ENCODE measurements around the gene MTG2. TPM values are rescaled to one million over a fixed set of nuclear protein-coding genes. Genes with fewer than 3 reads are reported as not detected.

Gene MTG2
- total RNA-seq, 1 donor from 2014 or later, result 31.5 TPM

DNA sequence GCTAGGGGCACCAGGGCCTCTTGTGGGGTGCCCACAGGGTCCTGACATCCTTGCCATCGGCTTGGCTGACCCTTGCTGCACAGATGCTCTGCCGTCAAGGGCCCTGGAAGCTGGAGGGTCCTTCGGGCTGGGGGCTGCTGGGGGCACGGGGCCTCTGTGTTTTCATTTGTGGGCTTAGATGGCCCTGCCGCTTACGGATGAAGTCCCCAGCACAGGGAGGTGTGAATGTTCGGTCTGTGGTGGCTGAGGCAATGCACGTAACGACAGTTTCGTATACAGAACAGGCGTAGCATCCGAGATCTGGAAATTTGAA is 24.8 kb upstream of the MTG2 start:
- peaks cover 78% of the 10 kb centered on the region for H4K20me1 ChIP-seq (ENCODE audit: insufficient read depth, low read length)
- no peak overlapping the region for H3K4me2 ChIP-seq (ENCODE audit: low read length)
- FAIRE-seq (no peak), DNase-seq (ENCODE audit: low read depth) (no peak)
- H3K27me3 ChIP-seq (ENCODE audit: insufficient read depth, low read length), result no peaks in the 10 kb centered on the region
- peaks cover 19% of the 10 kb centered on the region for H3K4me1 Mint-ChIP-seq (ENCODE audit: low read depth, unreplicated experiment)
- H3K9me3 Mint-ChIP-seq (ENCODE audit: unreplicated experiment), result peaks cover 3% of the 10 kb centered on the region
- H3K27ac ChIP-seq (ENCODE audit: low read depth, low read length), result no peak overlapping the region
- peaks cover 76% of the 10 kb centered on the region for H3K79me2 ChIP-seq (ENCODE audit: insufficient read depth, low read length)
- no peaks in the 10 kb centered on the region for H3K27me3 Mint-ChIP-seq (ENCODE audit: low read depth, unreplicated experiment)
- no peak overlapping the region for H2AFZ ChIP-seq (ENCODE audit: low read depth, low read length)
- H3K9me3 ChIP-seq (ENCODE audit: insufficient read depth, low read depth, low read length), result no peaks in the 10 kb centered on the region
- peaks cover 36% of the 10 kb centered on the region for H3K36me3 Mint-ChIP-seq (ENCODE audit: low read depth, unreplicated experiment)
- no peak overlapping the region for H3K4me3 Mint-ChIP-seq (ENCODE audit: unreplicated experiment)
- TF ChIP-seq CTCF (IDR thresholded peaks at IDR 0.05; ENCODE audit: insufficient read depth, low read depth, low read length) (no peak), EZH2 (IDR thresholded peaks at IDR 0.05; ENCODE audit: insufficient read depth, low read length) (no peak)
- no peak overlapping the region for H3K27ac Mint-ChIP-seq (ENCODE audit: unreplicated experiment)
- no peak overlapping the region for H3K4me3 ChIP-seq (ENCODE audit: insufficient read depth, low read depth, low read length)
- H3K36me3 ChIP-seq (ENCODE audit: insufficient read depth, low read length), result no peaks in the 10 kb centered on the region
- H3K4me1 ChIP-seq (ENCODE audit: insufficient read depth, low read length), result peaks cover 52% of the 10 kb centered on the region
- H3K9ac ChIP-seq (ENCODE audit: low read length), result no peak overlapping the region

DNA sequence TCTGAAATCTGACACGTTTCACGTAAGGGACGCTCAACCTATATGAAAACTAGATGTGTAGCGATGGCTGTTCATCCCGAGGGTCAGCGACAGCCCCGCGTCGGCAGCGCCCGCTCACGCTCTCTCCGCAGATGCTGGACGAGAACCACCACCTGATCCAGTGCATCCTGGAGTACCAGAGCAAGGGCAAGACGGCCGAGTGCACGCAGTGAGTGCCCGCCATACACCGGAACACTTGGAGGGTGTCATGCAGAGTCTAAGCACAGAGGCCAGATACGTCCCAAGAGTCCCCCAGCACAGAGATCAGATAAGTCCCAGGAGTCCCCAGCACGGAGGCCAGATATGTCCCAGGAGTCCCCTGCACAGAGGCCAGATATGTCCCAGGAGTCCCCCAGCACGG is 24.3 kb upstream of the MTG2 start:
- no peaks in the 10 kb centered on the region for H3K27me3 ChIP-seq (ENCODE audit: insufficient read depth, low read length)
- H2AFZ ChIP-seq (ENCODE audit: low read depth, low read length), result no peak overlapping the region
- Mint-ChIP-seq H3K27me3 (ENCODE audit: low read depth, unreplicated experiment) (no peaks in the 10 kb centered on the region), H3K27ac (ENCODE audit: unreplicated experiment) (no peak overlapping the region), H3K36me3 (ENCODE audit: low read depth, unreplicated experiment) (peaks cover 32% of the 10 kb centered on the region), H3K4me3 (ENCODE audit: unreplicated experiment) (peak overlapping the region; percentile 14), H3K9me3 (ENCODE audit: unreplicated experiment) (peaks cover 3% of the 10 kb centered on the region), H3K4me1 (ENCODE audit: low read depth, unreplicated experiment) (peaks cover 19% of the 10 kb centered on the region)
- H3K9ac ChIP-seq (ENCODE audit: low read length), result no peak overlapping the region
- peaks cover 71% of the 10 kb centered on the region for H3K79me2 ChIP-seq (ENCODE audit: insufficient read depth, low read length)
- peaks cover 52% of the 10 kb centered on the region for H3K4me1 ChIP-seq (ENCODE audit: insufficient read depth, low read length)
- H3K36me3 ChIP-seq (ENCODE audit: insufficient read depth, low read length), result no peaks in the 10 kb centered on the region
- H4K20me1 ChIP-seq (ENCODE audit: insufficient read depth, low read length), result peaks cover 73% of the 10 kb centered on the region
- no peak for FAIRE-seq
- DNase-seq (ENCODE audit: low read depth), result no peak
- no peaks in the 10 kb centered on the region for H3K9me3 ChIP-seq (ENCODE audit: insufficient read depth, low read depth, low read length)
- no peak overlapping the region for H3K4me2 ChIP-seq (ENCODE audit: low read length)
- H3K27ac ChIP-seq (ENCODE audit: low read depth, low read length), result no peak overlapping the region
- no peak overlapping the region for H3K4me3 ChIP-seq (ENCODE audit: insufficient read depth, low read depth, low read length)
- TF ChIP-seq EZH2 (IDR thresholded peaks at IDR 0.05; ENCODE audit: insufficient read depth, low read length) (no peak), CTCF (IDR thresholded peaks at IDR 0.05; ENCODE audit: insufficient read depth, low read depth, low read length) (no peak)

DNA sequence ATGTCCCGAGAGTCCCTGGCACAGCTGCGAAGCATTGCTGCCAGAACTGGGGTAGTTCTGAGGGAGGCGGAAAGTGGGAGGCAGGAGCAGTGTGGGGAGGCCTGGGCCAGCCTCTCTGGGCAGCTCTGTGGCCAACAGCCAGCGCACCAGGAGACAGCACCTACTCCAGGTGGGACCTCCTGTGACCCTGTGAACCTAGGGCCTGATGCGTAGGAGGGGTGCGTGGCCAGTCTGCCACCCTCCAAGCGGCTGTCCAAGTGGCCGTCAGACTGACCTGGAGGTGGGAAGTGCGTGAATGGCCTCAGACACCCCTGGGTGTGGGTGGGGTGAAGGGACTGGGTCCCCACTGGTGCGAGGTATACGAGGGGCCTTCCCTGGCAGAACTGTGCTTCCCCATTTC is 23.8 kb upstream of the MTG2 start:
- Mint-ChIP-seq H3K4me3 (ENCODE audit: unreplicated experiment) (no peak overlapping the region), H3K4me1 (ENCODE audit: low read depth, unreplicated experiment) (peaks cover 19% of the 10 kb centered on the region), H3K27ac (ENCODE audit: unreplicated experiment) (no peak overlapping the region), H3K9me3 (ENCODE audit: unreplicated experiment) (peaks cover 3% of the 10 kb centered on the region), H3K36me3 (ENCODE audit: low read depth, unreplicated experiment) (peaks cover 27% of the 10 kb centered on the region), H3K27me3 (ENCODE audit: low read depth, unreplicated experiment) (no peaks in the 10 kb centered on the region)
- TF ChIP-seq EZH2 (IDR thresholded peaks at IDR 0.05; ENCODE audit: insufficient read depth, low read length), result no peak
- Histone ChIP-seq H3K27ac (ENCODE audit: low read depth, low read length) (no peak overlapping the region), H3K4me2 (ENCODE audit: low read length) (no peak overlapping the region), H3K4me3 (ENCODE audit: insufficient read depth, low read depth, low read length) (no peak overlapping the region), H4K20me1 (ENCODE audit: insufficient read depth, low read length) (peaks cover 68% of the 10 kb centered on the region), H3K9ac (ENCODE audit: low read length) (no peak overlapping the region), H3K9me3 (ENCODE audit: insufficient read depth, low read depth, low read length) (no peaks in the 10 kb centered on the region), H2AFZ (ENCODE audit: low read depth, low read length) (no peak overlapping the region), H3K27me3 (ENCODE audit: insufficient read depth, low read length) (no peaks in the 10 kb centered on the region), H3K79me2 (ENCODE audit: insufficient read depth, low read length) (peaks cover 66% of the 10 kb centered on the region), H3K4me1 (ENCODE audit: insufficient read depth, low read length) (peaks cover 52% of the 10 kb centered on the region), H3K36me3 (ENCODE audit: insufficient read depth, low read length) (no peaks in the 10 kb centered on the region)
- FAIRE-seq (no peak), DNase-seq (ENCODE audit: low read depth) (no peak)

Measured in astrocyte (in vitro differentiated cells and primary cell).